HG03108 (cell line): Measurements from ENCODE around the gene PCDHA6.
"Not testable (repeated sequence)": the region's sequence is repeated elsewhere in the genome, so short reads cannot be mapped to it uniquely, and the experiment has no call there.

Experiments
- ATAC-seq: cut with Tn5 transposase; IDR thresholded peaks from one replicate; pipeline ENCODE4 v1.9.1; 2021; ENCODE audit warnings: moderate library complexity; ENCODE audit not compliant: unreplicated experiment

The PCDHA6 gene

DNA sequence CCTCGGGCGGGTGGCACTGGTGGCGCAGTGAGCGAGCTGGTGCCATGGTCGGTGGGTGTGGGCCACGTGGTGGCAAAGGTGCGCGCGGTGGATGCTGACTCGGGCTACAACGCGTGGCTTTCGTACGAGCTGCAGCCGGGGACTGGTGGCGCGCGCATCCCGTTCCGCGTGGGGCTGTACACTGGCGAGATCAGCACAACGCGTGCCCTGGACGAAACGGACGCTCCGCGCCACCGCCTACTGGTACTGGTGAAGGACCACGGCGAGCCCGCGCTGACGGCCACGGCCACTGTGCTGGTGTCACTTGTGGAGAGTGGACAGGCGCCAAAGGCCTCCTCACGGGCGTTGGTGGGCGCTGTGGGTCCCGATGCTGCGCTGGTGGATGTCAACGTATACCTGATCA is 18.9 kb upstream of the PCDHA6 start:
- ATAC-seq, result no peak

DNA sequence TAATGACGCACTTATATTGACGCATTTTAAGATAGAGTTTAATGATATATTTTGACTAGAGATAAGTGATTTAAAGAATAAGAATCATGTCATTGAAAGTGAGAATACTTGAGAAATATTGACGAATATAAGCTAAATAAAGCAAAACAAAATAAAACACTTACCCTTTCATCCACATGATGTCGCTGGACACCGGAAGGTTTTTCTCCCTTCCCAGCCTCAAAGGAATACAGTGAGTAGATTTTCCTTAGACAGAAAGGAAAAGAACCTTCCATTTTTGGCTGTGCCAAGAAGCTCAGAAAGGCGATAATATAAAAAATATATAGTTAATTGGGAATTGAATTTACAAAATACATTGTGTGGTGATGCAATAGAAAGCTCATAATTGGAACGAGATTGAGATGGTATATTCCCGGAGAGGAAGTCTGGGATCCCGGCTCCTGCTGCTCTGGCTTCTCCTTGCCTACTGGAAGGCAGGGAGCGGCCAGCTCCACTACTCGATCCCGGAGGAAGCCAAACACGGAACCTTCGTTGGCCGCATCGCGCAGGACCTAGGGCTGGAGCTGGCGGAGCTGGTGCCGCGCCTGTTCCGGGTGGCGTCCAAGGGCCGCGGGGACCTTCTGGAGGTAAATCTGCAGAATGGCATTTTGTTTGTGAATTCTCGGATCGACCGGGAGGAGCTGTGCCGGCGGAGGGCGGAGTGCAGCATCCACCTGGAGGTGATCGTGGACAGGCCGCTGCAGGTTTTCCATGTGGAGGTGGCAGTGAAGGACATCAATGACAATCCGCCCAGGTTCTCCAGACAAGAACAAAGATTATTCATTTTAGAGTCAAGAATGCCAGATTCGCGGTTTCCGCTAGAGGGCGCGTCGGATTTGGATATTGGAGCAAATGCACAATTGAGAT is 6.1 kb upstream of the PCDHA6 start, which contains the start of gene PCDHA5:
TSS of gene PCDHA5 (plus strand) at position 239 of the 906 bp plus-strand sequence.
- no peak for ATAC-seq

DNA sequence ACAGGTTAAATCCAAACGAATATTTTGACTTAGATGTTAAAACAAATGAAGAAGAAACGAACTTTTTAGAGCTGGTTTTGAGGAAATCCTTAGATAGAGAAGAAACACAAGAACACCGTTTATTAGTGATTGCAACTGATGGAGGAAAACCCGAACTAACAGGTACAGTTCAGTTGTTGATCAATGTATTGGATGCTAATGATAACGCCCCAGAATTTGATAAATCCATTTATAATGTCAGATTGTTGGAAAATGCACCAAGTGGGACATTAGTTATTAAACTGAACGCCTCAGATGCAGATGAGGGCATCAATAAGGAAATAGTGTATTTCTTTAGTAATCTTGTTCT is 5.5 kb upstream of the PCDHA6 start:
- ATAC-seq, result no peak

DNA sequence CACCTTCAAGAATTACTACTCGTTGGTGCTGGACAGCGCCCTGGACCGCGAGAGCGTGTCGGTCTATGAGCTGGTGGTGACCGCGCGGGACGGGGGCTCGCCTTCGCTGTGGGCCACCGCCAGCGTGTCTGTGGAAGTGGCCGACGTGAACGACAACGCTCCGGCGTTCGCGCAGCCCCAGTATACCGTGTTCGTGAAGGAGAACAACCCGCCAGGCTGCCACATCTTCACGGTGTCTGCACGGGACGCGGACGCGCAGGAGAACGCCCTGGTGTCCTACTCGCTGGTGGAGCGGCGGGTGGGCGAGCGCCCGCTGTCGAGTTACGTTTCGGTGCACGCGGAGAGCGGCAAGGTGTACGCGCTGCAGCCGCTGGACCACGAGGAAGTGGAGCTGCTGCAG is 4.8 kb upstream of the PCDHA6 start:
- not testable (repeated sequence) for ATAC-seq

DNA sequence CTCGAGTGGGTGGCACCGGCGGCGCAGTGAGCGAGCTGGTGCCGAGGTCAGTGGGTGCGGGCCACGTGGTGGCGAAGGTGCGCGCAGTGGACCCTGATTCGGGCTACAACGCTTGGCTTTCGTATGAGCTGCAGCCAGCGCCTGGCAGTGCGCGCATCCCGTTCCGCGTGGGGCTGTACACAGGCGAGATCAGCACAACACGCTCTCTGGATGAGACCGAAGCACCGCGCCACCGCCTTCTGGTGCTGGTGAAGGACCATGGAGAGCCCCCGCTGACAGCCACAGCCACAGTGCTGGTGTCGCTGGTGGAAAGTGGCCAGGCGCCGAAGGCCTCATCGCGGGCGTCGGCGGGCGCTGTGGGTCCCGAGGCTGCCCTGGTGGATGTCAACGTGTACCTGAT is 4.3 kb upstream of the PCDHA6 start:
- no peak for ATAC-seq

DNA sequence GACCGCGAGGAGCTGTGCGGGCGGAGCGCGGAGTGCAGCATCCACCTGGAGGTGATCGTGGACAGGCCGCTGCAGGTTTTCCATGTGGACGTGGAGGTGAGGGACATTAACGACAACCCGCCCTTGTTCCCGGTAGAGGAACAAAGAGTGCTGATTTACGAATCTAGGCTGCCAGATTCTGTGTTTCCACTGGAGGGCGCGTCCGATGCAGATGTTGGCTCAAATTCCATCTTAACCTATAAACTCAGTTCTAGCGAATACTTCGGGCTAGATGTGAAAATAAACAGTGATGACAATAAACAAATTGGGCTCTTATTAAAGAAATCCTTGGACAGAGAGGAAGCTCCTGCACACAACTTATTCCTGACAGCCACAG is 590 bp downstream of the PCDHA6 start:
- ATAC-seq, result no peak

DNA sequence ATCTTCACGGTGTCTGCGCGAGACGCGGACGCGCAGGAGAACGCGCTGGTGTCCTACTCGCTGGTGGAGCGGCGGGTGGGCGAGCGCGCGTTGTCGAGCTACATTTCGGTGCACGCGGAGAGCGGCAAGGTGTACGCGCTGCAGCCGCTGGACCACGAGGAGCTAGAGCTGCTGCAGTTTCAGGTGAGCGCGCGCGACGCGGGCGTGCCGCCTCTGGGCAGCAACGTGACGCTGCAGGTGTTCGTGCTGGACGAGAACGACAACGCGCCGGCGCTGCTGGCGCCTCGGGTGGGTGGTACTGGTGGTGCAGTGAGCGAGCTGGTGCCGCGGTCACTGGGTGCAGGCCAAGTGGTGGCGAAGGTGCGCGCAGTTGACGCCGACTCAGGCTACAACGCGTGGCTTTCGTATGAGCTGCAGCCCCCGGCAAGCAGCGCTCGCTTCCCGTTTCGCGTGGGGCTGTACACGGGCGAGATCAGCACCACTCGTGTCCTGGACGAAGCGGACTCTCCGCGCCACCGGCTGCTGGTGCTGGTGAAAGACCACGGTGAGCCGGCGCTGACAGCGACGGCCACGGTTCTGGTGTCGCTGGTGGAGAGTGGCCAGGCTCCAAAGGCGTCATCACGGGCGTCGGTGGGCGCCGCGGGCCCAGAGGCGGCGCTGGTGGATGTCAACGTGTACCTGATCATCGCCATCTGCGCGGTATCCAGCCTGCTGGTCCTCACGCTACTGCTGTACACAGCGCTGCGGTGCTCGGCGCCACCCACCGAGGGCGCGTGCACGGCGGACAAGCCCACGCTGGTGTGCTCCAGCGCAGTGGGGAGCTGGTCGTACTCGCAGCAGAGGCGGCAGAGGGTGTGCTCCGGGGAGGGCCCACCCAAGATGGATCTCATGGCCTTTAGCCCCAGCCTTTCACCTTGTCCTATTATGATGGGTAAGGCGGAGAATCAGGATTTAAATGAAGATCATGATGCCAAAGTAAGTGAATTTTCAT is 2.0 kb downstream of the PCDHA6 start:
- not testable (repeated sequence) for ATAC-seq

DNA sequence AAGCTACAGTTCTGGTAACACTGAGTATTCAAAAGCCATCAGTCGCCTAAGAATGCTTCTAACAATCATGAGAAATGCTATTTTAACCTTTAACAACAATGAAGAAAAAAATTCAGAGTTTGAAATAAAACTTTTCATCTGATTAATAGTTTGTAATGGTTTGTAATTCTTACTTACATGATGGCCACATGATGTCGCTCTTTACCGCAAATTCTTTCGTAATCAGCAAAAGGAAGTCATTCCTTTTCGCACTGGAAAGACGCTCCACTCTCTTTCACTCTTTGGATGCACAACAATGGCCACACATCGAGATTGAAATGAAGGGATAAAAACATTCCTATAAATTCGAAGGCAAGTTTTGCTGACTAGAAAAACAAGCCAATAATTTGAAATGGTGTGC is 6.2 kb downstream of the PCDHA6 start, which contains the start of gene PCDHA7:
TSS of gene PCDHA7 (plus strand) at position 277 of the 400 bp plus-strand sequence. CDS start at position 392, 115 bp downstream.
- no peak for ATAC-seq

DNA sequence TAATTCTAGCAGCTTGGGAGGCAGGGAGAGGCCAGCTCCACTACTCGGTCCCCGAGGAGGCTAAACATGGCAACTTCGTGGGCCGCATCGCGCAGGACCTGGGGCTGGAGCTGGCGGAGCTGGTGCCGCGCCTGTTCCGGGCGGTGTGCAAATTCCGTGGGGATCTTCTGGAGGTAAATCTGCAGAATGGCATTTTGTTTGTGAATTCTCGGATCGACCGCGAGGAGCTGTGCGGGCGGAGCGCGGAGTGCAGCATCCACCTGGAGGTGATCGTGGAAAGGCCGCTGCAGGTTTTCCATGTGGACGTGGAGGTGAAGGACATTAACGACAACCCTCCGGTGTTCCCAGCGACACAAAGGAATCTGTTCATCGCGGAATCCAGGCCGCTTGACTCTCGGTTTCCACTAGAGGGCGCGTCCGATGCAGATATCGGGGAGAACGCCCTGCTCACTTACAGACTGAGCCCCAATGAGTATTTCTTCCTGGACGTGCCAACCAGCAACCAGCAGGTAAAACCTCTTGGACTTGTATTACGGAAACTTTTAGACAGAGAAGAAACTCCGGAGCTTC is 6.8 kb downstream of the PCDHA6 start:
- not testable (repeated sequence) for ATAC-seq

DNA sequence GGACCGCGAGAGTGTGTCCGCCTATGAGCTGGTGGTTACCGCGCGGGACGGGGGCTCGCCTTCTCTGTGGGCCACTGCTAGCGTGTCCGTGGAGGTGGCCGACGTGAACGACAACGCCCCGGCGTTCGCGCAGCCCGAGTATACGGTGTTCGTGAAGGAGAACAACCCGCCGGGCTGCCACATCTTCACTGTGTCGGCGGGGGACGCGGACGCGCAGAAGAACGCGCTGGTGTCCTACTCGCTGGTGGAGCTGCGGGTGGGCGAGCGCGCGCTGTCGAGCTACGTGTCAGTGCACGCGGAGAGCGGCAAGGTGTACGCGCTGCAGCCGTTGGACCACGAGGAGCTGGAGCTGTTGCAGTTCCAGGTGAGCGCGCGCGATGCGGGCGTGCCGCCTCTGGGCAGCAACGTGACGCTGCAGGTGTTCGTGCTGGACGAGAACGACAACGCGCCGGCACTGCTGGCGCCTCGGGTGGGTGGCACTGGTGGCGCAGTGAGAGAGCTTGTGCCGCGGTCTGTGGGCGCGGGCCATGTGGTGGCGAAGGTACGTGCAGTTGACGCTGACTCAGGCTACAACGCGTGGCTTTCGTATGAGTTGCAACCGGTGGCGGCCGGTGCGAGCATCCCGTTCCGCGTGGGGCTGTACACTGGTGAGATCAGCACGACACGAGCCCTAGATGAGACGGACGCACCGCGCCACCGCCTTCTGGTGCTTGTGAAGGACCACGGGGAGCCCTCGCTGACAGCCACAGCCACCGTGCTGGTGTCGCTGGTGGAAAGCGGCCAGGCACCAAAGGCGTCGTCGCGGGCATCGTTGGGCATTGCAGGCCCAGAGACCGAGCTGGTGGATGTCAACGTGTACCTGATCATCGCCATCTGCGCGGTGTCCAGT is 8.1 kb downstream of the PCDHA6 start:
- ATAC-seq, result no peak

DNA sequence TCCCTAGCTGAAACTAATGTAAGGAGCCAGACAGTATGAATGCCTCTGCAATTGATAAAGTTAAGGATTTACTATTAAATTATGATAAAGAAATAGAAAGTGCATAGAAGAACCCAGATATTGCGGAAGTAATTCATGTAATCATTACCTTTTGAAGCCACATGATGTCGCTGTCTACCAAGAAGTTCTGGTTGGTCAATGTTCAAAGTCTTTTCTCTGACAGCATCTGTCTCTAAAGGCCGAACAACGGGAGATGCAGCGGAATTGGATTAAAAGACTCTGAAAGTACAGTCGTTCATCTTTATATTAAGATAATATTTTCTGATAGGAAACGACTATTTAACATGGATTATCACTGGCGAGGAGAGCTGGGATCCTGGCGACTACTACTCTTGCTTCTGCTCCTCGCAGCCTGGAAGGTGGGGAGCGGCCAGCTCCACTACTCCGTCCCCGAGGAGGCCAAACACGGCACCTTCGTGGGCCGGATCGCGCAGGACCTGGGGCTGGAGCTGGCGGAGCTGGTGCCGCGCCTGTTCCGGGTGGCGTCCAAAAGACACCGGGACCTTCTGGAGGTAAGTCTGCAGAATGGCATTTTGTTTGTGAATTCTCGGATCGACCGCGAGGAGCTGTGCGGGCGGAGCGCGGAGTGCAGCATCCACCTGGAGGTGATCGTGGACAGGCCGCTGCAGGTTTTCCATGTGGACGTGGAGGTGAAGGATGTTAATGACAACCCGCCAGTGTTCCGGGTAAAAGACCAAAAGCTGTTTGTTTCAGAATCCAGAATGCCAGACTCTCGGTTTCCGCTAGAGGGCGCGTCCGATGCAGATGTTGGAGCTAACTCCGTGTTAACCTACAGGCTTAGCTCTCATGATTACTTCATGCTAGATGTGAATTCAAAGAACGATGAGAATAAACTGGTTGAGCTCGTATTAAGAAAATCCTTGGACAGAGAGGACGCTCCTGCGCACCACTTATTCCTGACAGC is 13.5 kb downstream of the PCDHA6 start, which contains the start of gene PCDHA8:
TSS of gene PCDHA8 (plus strand) at position 210 of the 985 bp plus-strand sequence. CDS start at position 345, 135 bp downstream.
- no peak for ATAC-seq

DNA sequence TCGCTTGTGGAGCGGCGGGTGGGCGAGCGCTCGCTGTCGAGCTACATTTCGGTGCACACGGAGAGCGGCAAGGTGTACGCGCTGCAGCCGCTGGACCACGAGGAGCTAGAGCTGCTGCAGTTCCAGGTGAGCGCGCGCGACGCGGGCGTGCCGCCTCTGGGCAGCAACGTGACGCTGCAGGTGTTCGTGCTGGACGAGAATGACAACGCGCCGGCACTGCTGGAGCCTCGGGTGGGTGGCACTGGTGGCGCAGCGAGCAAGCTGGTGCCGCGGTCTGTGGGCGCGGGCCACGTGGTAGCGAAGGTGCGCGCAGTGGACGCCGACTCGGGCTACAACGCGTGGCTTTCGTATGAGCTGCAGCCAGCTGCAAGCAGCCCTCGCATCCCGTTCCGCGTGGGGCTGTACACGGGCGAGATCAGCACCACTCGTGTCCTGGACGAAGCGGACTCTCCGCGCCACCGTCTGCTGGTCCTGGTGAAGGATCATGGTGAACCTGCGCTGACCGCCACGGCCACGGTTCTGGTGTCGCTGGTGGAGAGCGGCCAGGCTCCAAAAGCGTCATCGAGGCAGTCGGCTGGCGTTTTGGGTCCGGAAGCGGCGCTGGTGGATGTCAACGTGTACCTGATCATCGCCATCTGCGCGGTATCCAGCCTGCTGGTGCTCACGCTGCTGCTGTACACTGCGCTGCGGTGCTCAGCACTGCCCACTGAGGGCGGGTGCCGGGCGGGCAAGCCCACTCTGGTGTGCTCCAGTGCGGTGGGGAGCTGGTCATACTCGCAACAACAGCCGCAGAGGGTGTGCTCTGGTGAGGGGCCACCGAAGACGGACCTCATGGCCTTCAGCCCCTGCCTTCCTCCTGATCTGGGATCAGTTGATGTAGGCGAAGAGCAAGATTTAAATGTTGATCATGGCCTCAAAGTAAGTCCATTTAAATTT is 15.3 kb downstream of the PCDHA6 start:
- ATAC-seq, result no peak

DNA sequence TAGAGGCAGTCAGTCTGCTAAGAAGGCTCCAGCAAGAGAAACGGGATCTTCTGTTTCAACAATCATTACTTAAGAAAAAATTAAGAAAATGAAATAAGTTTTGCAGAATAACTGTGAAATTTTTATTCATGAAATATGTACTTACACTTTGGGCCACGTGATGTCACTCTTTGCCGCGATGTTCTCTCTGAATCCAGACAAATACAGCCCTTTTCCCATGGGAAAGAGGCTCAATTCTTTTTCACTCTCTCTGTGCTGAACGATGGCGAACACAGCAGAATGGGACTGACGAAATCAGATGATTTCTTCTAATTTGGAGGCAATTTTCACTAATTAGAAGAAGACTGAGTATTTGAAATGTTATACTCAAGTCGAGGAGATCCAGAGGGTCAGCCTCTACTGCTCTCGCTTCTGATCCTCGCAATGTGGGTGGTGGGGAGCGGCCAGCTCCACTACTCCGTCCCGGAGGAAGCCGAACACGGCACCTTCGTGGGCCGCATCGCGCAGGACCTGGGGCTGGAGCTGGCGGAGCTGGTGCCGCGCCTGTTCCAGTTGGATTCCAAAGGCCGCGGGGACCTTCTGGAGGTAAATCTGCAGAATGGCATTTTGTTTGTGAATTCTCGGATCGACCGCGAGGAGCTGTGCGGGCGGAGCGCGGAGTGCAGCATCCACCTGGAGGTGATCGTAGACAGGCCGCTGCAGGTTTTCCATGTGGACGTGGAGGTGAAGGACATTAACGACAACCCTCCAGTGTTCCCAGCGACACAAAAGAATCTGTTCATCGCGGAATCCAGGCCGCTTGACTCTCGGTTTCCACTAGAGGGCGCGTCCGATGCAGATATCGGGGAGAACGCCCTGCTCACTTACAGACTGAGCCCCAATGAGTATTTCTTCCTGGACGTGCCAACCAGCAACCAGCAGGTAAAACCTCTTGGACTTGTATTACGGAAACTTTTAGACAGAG is 20.7 kb downstream of the PCDHA6 start, which contains the start of gene PCDHA9:
TSS of gene PCDHA9 (plus strand) at position 244 of the 964 bp plus-strand sequence. CDS start at position 358, 114 bp downstream.
- ATAC-seq, result not testable (repeated sequence)

DNA sequence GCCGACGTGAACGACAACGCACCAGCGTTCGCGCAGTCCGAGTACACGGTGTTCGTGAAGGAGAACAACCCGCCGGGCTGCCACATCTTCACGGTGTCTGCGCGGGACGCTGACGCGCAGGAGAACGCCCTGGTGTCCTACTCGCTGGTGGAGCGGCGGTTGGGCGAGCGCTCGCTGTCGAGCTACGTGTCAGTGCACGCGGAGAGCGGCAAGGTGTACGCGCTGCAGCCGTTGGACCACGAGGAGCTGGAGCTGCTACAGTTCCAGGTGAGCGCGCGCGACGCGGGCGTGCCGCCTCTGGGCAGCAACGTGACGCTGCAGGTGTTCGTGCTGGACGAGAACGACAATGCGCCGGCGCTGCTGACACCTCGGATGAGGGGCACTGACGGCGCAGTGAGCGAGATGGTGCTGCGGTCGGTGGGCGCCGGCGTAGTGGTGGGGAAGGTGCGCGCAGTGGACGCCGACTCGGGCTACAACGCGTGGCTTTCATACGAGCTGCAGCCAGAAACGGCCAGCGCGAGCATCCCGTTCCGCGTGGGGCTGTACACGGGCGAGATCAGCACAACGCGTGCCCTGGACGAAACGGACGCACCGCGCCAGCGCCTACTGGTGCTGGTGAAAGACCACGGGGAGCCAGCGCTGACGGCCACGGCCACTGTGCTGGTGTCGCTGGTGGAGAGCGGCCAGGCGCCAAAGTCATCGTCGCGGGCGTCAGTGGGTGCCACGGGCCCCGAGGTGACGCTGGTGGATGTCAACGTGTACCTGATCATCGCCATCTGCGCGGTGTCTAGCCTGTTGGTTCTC is 22.3 kb downstream of the PCDHA6 start:
- ATAC-seq, result not testable (repeated sequence)
